HEK293 (cell line): Measurements from ENCODE around the gene PRDM11.

Source experiments
- CTCF ChIA-PET: fragments of 350-600 bp; formaldehyde crosslinking; extraction: SDS; loops from one replicate; lab custom pipeline; 2021; ENCODE audit warnings: antibody characterized with exemption; lab: Yijun Ruan, JAX
- POLR2A ChIA-PET: fragments of 300-600 bp; formaldehyde crosslinking; extraction: SDS; loops from one replicate; lab custom pipeline; 2020; ENCODE audit warnings: antibody characterized with exemption, inconsistent platforms; lab: Yijun Ruan, JAX
- H3K27ac ChIP-seq: fragments of 200-500 bp; sonication (Bioruptor generic); 2 replicates; pipeline ENCODE4 v1.5.1; 2014; ENCODE audit warnings: low read depth, low read length, control low read depth, inconsistent platforms; ENCODE audit errors: extremely low read depth
- H3K36me3 ChIP-seq, 2 experiments: fragments of 200-500 bp in 1 of 2; sonication (Bioruptor generic) in 1 of 2; 1 replicate in 1 of 2; 2 replicates in 1 of 2; pipeline ENCODE4 v1.5.1; 2014 to 2017; ENCODE audit warnings: inconsistent platforms in 2 of 2, low read length in 2 of 2; ENCODE audit not compliant: control insufficient read depth in 2 of 2, insufficient read depth in 1 of 2
- H3K4me1 ChIP-seq: fragments of 200-500 bp; sonication (Bioruptor generic); 2 replicates; pipeline ENCODE4 v1.5.1; 2014; ENCODE audit warnings: mild to moderate bottlenecking, low read length, inconsistent platforms; ENCODE audit not compliant: control insufficient read depth, insufficient read depth
- H3K4me3 ChIP-seq: 2 replicates; pipeline ENCODE4 v1.5.1; 2011; ENCODE audit warnings: low read depth, mild to moderate bottlenecking, control low read depth, low read length, moderate library complexity
- H3K9me3 ChIP-seq: fragments of 200-500 bp; sonication (Bioruptor generic); 2 replicates; pipeline ENCODE4 v1.5.1; 2014; ENCODE audit warnings: low read depth, low read length, inconsistent platforms; ENCODE audit not compliant: control insufficient read depth, insufficient read depth
- EGR2 ChIP-seq: fragments of 450-650 bp; formaldehyde crosslinking; IDR thresholded peaks from 2 replicates; pipeline ENCODE4 v1.5.1; 2016; ENCODE audit warnings: low read depth, missing biosample characterization, missing genetic modification characterization
- KLF1 ChIP-seq: fragments of 450-650 bp; formaldehyde crosslinking; IDR thresholded peaks from 2 replicates; pipeline ENCODE4 v1.5.1; 2016; ENCODE audit warnings: missing biosample characterization, missing genetic modification characterization
- PRDM1 ChIP-seq: fragments of 450-650 bp; formaldehyde crosslinking; IDR thresholded peaks from 2 replicates; pipeline ENCODE4; 2016; ENCODE audit warnings: missing biosample characterization, missing genetic modification characterization
- ZBTB7A ChIP-seq: fragments of 450-650 bp; formaldehyde crosslinking; IDR thresholded peaks from 2 replicates; pipeline ENCODE4 v1.5.1; 2016; ENCODE audit warnings: low read depth, missing biosample characterization, missing genetic modification characterization
- ZFHX2 ChIP-seq: fragments of 450-650 bp; formaldehyde crosslinking; conservative IDR thresholded peaks from 2 replicates; pipeline ENCODE4 v1.5.1; 2016; ENCODE audit warnings: missing biosample characterization, missing genetic modification characterization
- ZNF274 ChIP-seq, 2 experiments: fragments of 200-500 bp in 1 of 2; fragments of 450-650 bp in 1 of 2; sonication (Bioruptor generic) in 1 of 2; formaldehyde crosslinking in 1 of 2; IDR thresholded peaks; 2 replicates each; pipeline versions ENCODE4 v1.5.1 to v1.6.1; 2014 to 2016; ENCODE audit warnings: borderline replicate concordance in 1 of 2, inconsistent platforms in 1 of 2, low read length in 1 of 2, missing biosample characterization in 1 of 2, missing genetic modification characterization in 1 of 2
- ZNF664 ChIP-seq: fragments of 450-650 bp; formaldehyde crosslinking; IDR thresholded peaks from 2 replicates; pipeline ENCODE4 v1.5.1; 2016; ENCODE audit warnings: missing biosample characterization, missing genetic modification characterization
- ZNF692 ChIP-seq: fragments of 450-650 bp; formaldehyde crosslinking; IDR thresholded peaks from 2 replicates; pipeline ENCODE4 v1.5.1; 2016; ENCODE audit warnings: missing biosample characterization, missing genetic modification characterization
- ZNF701 ChIP-seq: fragments of 450-650 bp; formaldehyde crosslinking; IDR thresholded peaks from 2 replicates; pipeline ENCODE4 v1.5.1; 2016; ENCODE audit warnings: missing biosample characterization, missing genetic modification characterization
- ZNF837 ChIP-seq: fragments of 450-650 bp; formaldehyde crosslinking; IDR thresholded peaks from 2 replicates; pipeline ENCODE4 v1.5.1; 2016; ENCODE audit warnings: missing biosample characterization, missing genetic modification characterization

Gene PRDM11

GRCh38 chr11:45151362-45151982 lies 5.0 kb downstream of the PRDM11 start:
- Histone ChIP-seq H3K27ac (no peak overlapping the region), H3K4me1 (no peaks in the 10 kb centered on the region), H3K4me3 (no peak overlapping the region), H3K9me3 (no peaks in the 10 kb centered on the region), H3K36me3 (no peaks in the 10 kb centered on the region)
- POLR2A ChIA-PET: interaction anchor here (1.3 kb wide), 1 partner anchor 11 kb away, joined by 4 read pairs; no protein-coding TSS in a partner anchor
- TF ChIP-seq ZNF837 (tag by site-specific recombination): no peak
- CTCF ChIA-PET: interaction anchor here (0.6 kb wide), 1 partner anchor 198 kb away, joined by 3 read pairs; no protein-coding TSS in a partner anchor

GRCh38 chr11:45152740-45153595 lies 6.5 kb downstream of the PRDM11 start:
- H3K36me3 ChIP-seq: no peaks in the 10 kb centered on the region
- H3K27ac ChIP-seq: no peak overlapping the region
- TF ChIP-seq ZNF274 (IDR thresholded peaks at IDR 0.05; ENCODE audit: low read length): no peak
- no peak for TF ChIP-seq ZNF274 (tag by site-specific recombination; IDR thresholded peaks at IDR 0.05; ENCODE audit: borderline replicate concordance)
- TF ChIP-seq ZNF692 (tag by site-specific recombination): 0 out of 2 replicates have a peak, but pooled peaks have one; percentile 22
- no peak overlapping the region for H3K4me3 ChIP-seq
- no peaks in the 10 kb centered on the region for H3K4me1 ChIP-seq
- ChIA-PET POLR2A (no interaction called here), CTCF (interaction anchor here (0.5 kb wide), 1 partner anchor 185 kb away, joined by 3 read pairs; no protein-coding TSS in a partner anchor)
- H3K9me3 ChIP-seq: no peaks in the 10 kb centered on the region

GRCh38 chr11:45154276-45154675 lies 7.8 kb downstream of the PRDM11 start:
- no peak for TF ChIP-seq ZBTB7A (tag by site-specific recombination)
- no peak for TF ChIP-seq KLF1 (tag by site-specific recombination)
- no peak for TF ChIP-seq ZNF664 (tag by site-specific recombination)
- TF ChIP-seq, all 188 proteins: peak for 0
- Histone ChIP-seq H3K27ac (no peak overlapping the region), H3K4me3 (no peak overlapping the region), H3K36me3 (no peaks in the 10 kb centered on the region), H3K9me3 (no peaks in the 10 kb centered on the region), H3K4me1 (no peaks in the 10 kb centered on the region)
- ChIA-PET POLR2A (no interaction called here), CTCF (interaction anchor here (1.4 kb wide), 1 partner anchor 44 kb away, joined by 7 read pairs; no protein-coding TSS in a partner anchor)

GRCh38 chr11:45155058-45155551 lies 8.7 kb downstream of the PRDM11 start:
- Histone ChIP-seq H3K4me1 (no peaks in the 10 kb centered on the region), H3K4me3 (no peak overlapping the region), H3K36me3 (no peaks in the 10 kb centered on the region), H3K9me3 (no peaks in the 10 kb centered on the region), H3K27ac (no peak overlapping the region)
- TF ChIP-seq PRDM1 (tag by site-specific recombination): peak; percentile 63
- TF ChIP-seq ZFHX2 (tag by site-specific recombination): peak; percentile 58
- TF ChIP-seq EGR2 (tag by site-specific recombination): peak; percentile 66
- TF ChIP-seq ZNF701 (tag by site-specific recombination): no peak
- ChIA-PET CTCF (interaction anchor here (0.7 to 1.4 kb wide), 2 partner anchors 44 to 148 kb away, joined by 3 to 7 read pairs; no protein-coding TSS in a partner anchor), POLR2A (no interaction called here)
